SH-SY5Y (cell line): ENCODE results near the gene LRMDA.

ENCODE experiments used
- GATA2 ChIP-seq: IDR thresholded peaks from 2 replicates; pipeline ENCODE4 v1.6.1; 2011; ENCODE audit warnings: mild to moderate bottlenecking, low read depth, low read length
- GATA3 ChIP-seq: IDR thresholded peaks from 2 replicates; pipeline ENCODE4 v1.6.1; 2011; ENCODE audit warnings: low read depth, mild to moderate bottlenecking, low read length, moderate library complexity

LRMDA gene

DNA sequence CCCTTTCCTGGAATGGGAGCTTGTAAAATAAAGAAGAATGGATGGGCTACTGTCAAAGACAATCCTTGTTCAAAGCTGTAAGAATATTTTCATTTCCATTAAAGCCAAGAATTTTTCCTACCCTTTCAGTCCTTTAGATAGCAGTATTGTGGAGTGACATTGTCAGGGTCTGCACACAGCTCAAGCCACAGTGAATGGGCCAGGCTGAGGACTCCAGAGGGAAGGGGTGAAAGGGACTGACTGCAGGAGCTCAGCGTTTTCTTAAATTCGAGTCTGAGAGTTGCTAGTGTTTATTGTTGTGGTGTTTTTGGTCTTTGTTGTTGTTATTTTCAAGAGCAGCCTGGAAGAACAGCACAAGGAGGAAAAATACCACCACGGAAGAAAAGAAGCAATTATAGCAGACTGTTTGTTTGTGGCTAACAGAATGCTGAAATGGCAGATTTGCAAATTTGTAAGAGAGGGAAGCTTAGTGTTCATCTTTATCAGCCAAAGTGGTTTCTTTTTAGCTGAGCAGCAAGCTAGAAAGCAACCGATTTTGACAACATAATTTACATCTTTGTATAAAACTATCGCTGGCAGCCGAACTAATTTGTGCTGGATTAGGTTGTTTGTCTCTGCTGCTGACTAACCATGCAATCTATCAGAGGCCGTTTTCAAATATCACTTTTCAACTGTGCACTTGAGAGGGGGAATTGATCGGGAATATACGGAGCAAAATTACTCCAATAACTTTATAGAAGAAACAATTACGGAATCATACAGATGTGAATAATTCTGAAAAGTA is 192.1 kb downstream of the LRMDA start:
- no peak for TF ChIP-seq GATA3
- no peak for TF ChIP-seq GATA2

DNA sequence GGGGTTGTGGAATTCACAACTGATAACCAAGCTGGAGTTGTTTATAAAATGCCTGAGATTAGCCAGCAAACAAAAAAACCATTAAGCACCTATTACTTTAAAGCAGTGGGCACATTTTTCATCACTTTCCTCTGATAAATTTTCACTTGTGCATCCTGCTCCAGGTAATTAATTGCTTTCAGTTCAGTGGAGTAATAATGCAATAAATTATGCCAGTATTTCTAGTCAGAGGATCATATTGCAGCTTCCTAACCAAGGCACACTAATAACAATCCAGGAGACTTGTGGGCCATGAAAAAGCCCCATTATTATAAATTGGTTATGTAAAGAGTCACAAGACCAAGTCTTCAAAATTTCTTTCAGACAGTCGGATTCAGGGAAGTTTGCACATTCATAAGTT is 193.2 kb downstream of the LRMDA start:
- TF ChIP-seq GATA2: no peak

GRCh38 chr10:75630746-75631145 is 199.3 kb downstream of the LRMDA start:
- TF ChIP-seq GATA2: no peak
- TF ChIP-seq GATA3: no peak

DNA sequence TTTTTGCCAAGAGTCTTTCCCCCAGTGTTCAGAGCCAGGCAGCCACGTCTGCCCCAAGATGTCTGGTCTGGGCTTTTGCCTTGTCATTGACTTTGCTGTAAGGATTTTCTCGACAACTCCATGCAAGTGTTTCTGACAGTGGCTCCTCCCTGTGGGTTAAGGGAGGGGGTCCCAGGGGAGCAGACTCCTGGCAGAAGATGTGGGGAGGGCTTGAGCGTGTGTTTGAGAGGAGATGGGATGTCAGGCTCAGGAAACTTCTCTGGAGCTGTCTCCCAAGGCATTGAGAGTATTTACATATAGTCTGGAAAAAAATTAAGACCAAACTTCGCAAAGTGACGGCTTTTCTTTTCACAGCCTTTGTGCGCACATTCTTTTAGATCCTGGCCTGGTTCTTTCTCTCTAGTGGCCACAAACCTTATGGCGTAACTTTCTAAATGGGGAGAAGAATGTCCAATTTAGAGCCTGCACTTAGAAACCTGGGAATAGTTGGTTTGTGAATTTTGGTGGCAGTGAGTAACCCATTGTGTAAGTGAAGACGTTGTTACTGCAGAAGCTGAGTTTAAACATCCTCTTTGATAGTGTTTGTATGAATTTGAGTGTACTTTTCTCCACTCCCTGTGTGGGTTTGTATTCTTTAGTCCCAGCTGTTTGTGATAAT is 201.5 kb downstream of the LRMDA start:
- no peak for TF ChIP-seq GATA2
- TF ChIP-seq GATA3: no peak

GRCh38 chr10:75633568-75633967 is 202.1 kb downstream of the LRMDA start:
- no peak for TF ChIP-seq GATA2
- TF ChIP-seq GATA3: no peak

GRCh38 chr10:75634947-75635346 is 203.5 kb downstream of the LRMDA start:
- no peak for TF ChIP-seq GATA3
- no peak for TF ChIP-seq GATA2

DNA sequence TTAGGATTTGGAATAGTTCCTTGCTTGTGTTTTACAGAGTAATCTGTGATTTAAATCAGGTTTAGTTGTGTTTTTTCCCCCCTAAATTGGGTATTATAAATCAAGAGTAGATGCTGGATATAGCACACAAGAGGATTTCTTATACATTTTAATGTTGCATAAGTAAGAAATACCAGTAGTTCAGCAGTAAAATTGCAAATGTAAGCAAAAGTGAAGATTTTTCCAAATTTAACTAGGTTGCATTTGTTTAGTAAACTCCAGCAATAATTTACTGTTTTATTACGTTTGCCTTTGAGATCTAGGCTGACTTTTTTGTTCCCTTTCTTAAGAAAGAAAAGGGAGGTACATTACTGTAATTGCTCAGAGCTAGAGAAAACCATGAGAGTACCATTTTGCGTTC is 207.3 kb downstream of the LRMDA start:
- no peak for TF ChIP-seq GATA3
- TF ChIP-seq GATA2: no peak

DNA sequence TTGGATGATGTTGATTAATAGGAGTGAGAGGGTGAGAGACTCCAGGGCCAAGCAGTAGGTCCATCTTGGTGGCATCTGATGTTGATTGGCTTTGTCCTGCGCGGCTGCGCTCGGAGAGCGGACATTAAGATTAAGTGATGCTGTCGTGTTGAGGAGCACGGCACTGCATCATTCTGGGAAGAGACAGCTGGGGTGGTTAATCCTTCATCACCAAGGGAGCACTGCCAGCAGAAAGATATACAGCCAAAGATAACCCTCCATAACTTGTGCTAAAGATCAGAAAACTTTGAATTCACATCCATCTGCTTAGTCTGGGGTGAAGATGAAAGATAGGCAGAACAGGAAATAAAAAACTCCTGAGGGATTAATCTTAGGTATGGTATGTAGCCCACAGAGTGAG is 208.3 kb downstream of the LRMDA start:
- TF ChIP-seq GATA3 (no peak), GATA2 (no peak)

- no peak for TF ChIP-seq GATA2
- no peak for TF ChIP-seq GATA3
Measured at GRCh38 chr10:75640381-75640780, 209.0 kb downstream of the LRMDA start.

- no peak for TF ChIP-seq GATA2
- no peak for TF ChIP-seq GATA3
Measured at GRCh38 chr10:75640803-75641202, 209.4 kb downstream of the LRMDA start.

DNA sequence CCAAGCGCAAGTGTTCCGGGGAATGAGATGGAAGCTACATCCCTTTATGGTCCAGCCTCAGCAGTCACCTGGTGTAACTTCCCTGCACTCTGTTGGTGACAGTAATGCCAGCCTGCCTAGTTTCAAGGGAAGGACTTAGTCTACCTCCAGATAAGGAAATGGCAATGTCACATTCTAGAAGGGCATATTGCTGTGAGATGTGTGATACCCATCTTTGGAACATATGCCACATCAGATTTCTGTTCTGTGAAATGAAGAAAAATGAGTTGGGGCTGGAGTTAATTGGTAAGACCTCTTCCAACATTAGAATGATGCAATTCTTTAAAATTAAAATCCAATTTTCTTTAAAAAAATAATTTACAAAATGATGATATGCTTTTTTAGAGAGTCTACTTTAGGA is 212.0 kb downstream of the LRMDA start:
- TF ChIP-seq GATA3 (peak; percentile 93), GATA2 (peak; percentile 94)

DNA sequence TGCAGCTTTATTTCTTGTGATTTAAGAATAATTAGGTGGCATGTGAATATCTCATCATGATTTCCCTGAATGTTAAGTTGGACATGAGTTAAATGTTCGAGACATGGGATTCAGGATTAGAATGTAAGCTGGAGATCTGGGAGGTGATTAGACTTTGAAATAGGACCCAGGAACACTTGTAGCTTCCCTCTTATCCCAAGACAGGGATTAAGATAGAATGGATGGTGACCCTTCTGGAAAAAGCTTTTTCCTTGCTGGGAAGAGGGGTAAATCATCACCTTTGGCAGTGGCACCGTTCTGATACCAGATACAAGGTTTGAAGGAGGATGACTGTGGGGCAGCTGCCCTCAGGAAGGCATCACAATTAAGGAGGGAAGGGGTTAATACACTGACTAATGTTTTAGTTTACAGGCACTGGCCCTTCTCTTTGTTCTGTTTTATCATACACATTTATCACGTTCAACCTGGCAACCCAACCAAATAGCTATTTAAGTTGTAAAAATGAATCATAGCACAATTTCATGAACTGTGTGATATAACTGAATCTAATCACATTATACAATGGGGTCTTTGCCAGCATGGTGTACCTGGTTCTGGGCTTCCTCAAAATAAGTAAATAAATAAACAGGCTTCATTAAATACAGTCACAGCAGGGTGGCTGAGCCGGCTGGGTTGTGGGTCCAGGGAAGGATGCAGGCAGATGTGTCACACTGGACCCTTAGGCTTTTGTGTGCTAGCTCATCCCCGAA is 212.7 kb downstream of the LRMDA start:
- TF ChIP-seq GATA3 (no peak), GATA2 (peak; percentile 84)

DNA sequence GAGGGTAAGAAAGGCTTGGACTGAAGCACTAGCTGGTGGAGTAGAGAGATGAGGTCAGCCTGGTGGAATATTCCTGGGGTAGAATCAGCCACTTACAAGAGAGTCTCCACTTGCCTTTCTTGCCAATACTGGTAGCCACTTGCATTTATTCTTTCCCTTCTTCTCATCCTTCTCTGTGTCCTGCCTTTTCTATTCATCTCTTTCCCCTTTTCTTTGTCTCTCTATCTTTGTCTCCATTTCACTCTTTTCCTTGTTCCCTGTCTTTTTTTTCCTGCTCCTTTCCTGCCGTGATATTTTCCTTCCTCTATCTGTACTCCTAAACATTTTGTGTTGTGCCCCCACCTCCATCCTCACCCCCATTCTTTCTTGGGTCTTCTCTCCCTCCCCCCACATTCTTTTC is 214.3 kb downstream of the LRMDA start:
- no peak for TF ChIP-seq GATA3
- TF ChIP-seq GATA2: no peak

DNA sequence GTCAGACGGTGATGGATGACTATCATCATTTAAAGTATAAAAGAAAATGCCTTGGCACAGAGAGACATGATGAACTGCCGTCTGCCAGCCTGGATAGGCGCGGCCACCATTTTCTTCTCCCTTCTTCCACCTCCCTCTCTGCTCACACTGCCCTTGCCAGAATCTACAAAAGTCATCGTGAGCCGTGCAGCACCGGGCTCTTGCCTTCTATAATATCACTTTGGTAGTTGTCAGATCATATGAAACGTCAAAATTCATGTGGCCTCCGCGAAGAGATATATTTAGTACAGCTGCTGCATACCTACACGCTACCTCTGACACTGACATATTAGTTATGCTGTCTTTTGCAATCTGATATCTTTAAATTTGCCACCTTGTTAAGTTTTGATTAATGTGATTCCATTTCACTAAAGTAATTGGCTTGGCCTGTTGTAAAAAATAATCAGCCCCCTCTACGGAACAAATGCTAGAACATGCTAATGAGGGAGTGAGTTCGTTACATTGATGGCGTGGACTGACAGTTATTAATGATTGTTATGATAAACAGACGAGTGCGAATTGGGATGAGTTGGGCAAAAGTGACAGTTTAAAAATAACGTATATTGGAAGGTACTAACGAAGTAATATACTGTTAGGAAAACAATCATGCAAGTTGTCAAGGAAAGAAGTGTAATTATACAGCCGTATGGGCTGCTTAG is 214.9 kb downstream of the LRMDA start:
- TF ChIP-seq GATA2 (no peak), GATA3 (no peak)
